HG02623 (cell line): ENCODE results near the gene HOXD8.

ENCODE experiments used
- ATAC-seq: cut with Tn5 transposase; IDR thresholded peaks from one replicate; pipeline ENCODE4 v1.9.1; 2021; ENCODE audit warnings: moderate library complexity; ENCODE audit not compliant: unreplicated experiment

Gene HOXD8

GRCh38 chr2:176128172-176128981 lies 1.1 kb upstream of the HOXD8 start:
- ATAC-seq = no peak

GRCh38 chr2:176129813-176130146 lies 275 bp downstream of the HOXD8 start:
- ATAC-seq = no peak

GRCh38 chr2:176130147-176130956 lies 847 bp downstream of the HOXD8 start:
- ATAC-seq = no peak

GRCh38 chr2:176130957-176131847 lies 1.7 kb downstream of the HOXD8 start:
- ATAC-seq = no peak

- ATAC-seq = no peak
Measured at GRCh38 chr2:176131848-176132158, 2.3 kb downstream of the HOXD8 start.

- no peak for ATAC-seq
Measured at GRCh38 chr2:176132205-176133171, 3.0 kb downstream of the HOXD8 start.

GRCh38 chr2:176133389-176133788 lies 3.9 kb downstream of the HOXD8 start:
- ATAC-seq = no peak

GRCh38 chr2:176134035-176134434 lies 4.5 kb downstream of the HOXD8 start:
- ATAC-seq = no peak

GRCh38 chr2:176135035-176135440 lies 5.5 kb downstream of the HOXD8 start:
- ATAC-seq = no peak

- ATAC-seq = no peak
Measured at GRCh38 chr2:176136374-176137251, 7.1 kb downstream of the HOXD8 start.

- ATAC-seq = no peak
Measured at GRCh38 chr2:176137252-176137580, 7.7 kb downstream of the HOXD8 start.

GRCh38 chr2:176137906-176138305 lies 8.4 kb downstream of the HOXD8 start:
- no peak for ATAC-seq

- no peak for ATAC-seq
Measured at GRCh38 chr2:176138526-176138922, 9.0 kb downstream of the HOXD8 start.

- no peak for ATAC-seq
Measured at GRCh38 chr2:176138923-176139660, 9.6 kb downstream of the HOXD8 start.

GRCh38 chr2:176139661-176140512 lies 10.4 kb downstream of the HOXD8 start:
- ATAC-seq = no peak

GRCh38 chr2:176140513-176141317 lies 11.2 kb downstream of the HOXD8 start:
- peak; percentile 82 for ATAC-seq

- ATAC-seq = no peak
Measured at GRCh38 chr2:176142281-176142680, 12.8 kb downstream of the HOXD8 start.
